ENCODE data around the gene PISD.

The PISD gene

DNA sequence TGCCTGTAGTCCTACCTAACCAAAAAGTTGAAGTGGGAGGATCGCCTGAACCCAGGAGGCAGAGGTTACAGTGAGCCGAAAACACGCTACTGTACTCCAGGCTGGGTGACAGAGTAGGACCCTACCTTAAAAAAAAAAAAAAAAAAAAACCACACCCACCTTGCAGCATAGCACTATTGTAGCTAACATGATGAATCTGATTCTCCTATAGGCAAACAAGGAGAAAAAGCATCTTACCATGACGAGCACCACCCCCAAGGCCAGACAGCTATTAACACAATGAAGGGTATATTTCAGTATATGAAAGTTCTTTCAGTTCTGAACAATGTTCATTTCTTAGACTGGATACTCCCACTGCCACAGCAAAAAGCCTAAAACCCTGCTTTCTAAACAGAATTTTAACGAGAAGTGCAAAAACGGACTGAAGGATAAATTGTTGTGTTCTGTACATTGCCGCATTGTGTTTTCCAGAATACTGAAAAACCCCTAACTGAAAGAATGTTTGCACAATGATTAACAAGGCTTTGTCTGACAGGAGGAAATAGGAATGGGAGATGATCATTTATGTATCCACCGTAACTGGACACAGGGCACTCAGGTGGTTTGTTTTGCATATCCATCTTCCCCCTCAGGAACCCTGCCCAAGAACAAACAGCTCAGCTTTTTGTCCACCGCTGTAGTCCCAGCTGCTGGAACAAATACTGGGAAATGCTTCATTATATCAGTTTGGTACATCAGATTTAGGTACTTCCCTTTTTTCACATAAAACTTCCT lies 8.9 kb downstream of the PISD start:
- TF ChIP-seq CTCF (IDR thresholded peaks at IDR 0.05; ENCODE audit: poor library complexity, severe bottlenecking): no peak
- Histone ChIP-seq H3K27me3 (ENCODE audit: insufficient read depth, poor library complexity, severe bottlenecking) (no peaks in the 10 kb centered on the region), H3K9me3 (ENCODE audit: severe bottlenecking) (no peaks in the 10 kb centered on the region), H3K27ac (ENCODE audit: poor library complexity, severe bottlenecking) (peak overlapping the region; percentile 88), H3K4me1 (ENCODE audit: insufficient read depth, poor library complexity, severe bottlenecking) (peaks cover 59% of the 10 kb centered on the region), H3K36me3 (ENCODE audit: low read depth) (peaks cover 28% of the 10 kb centered on the region), H3K4me3 (ENCODE audit: severe bottlenecking) (no peak overlapping the region)
- DNase-seq (ENCODE audit: low spot score) (no peak), ATAC-seq (ENCODE audit: low read depth) (peak; percentile 78)

DNA sequence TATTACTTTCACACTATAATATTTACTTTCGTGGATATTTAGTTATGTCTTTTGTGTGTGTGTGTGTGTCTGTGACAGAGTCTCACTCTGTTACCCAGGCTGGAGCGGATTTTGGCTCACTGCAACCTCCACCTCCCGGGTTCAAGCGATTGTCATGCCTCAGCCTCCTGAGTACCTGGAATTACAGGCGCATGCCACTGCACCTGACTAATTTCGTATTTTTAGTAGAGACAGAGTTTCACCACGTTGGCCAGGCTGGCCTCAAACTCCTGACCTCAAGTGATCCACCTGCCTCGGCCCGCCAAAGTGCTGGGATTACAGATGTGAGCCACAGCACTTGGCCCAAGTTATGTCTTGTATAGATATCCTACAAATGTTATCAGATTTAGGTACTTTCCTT lies 9.9 kb downstream of the PISD start:
- H3K27ac ChIP-seq (ENCODE audit: poor library complexity, severe bottlenecking): peak overlapping the region; percentile 88
- no peak overlapping the region for H3K4me3 ChIP-seq (ENCODE audit: severe bottlenecking)
- peaks cover 34% of the 10 kb centered on the region for H3K36me3 ChIP-seq (ENCODE audit: low read depth)
- DNase-seq (ENCODE audit: low spot score): no peak
- no peak for TF ChIP-seq CTCF (IDR thresholded peaks at IDR 0.05; ENCODE audit: poor library complexity, severe bottlenecking)
- ATAC-seq (ENCODE audit: low read depth): no peak
- no peaks in the 10 kb centered on the region for H3K27me3 ChIP-seq (ENCODE audit: insufficient read depth, poor library complexity, severe bottlenecking)
- peaks cover 69% of the 10 kb centered on the region for H3K4me1 ChIP-seq (ENCODE audit: insufficient read depth, poor library complexity, severe bottlenecking)
- H3K9me3 ChIP-seq (ENCODE audit: severe bottlenecking): no peaks in the 10 kb centered on the region

- Histone ChIP-seq H3K9me3 (ENCODE audit: severe bottlenecking) (no peaks in the 10 kb centered on the region), H3K36me3 (ENCODE audit: low read depth) (peaks cover 35% of the 10 kb centered on the region), H3K4me1 (ENCODE audit: insufficient read depth, poor library complexity, severe bottlenecking) (peaks cover 72% of the 10 kb centered on the region), H3K4me3 (ENCODE audit: severe bottlenecking) (no peak overlapping the region), H3K27ac (ENCODE audit: poor library complexity, severe bottlenecking) (peak overlapping the region; percentile 88), H3K27me3 (ENCODE audit: insufficient read depth, poor library complexity, severe bottlenecking) (no peaks in the 10 kb centered on the region)
- no peak for ATAC-seq (ENCODE audit: low read depth)
- DNase-seq (ENCODE audit: low spot score): no peak
- no peak for TF ChIP-seq CTCF (IDR thresholded peaks at IDR 0.05; ENCODE audit: poor library complexity, severe bottlenecking)
Measured at GRCh38 chr22:31651664-31652063, 10.4 kb downstream of the PISD start.

- no peak for DNase-seq (ENCODE audit: low spot score)
- Histone ChIP-seq H3K4me3 (ENCODE audit: severe bottlenecking) (no peak overlapping the region), H3K27me3 (ENCODE audit: insufficient read depth, poor library complexity, severe bottlenecking) (no peaks in the 10 kb centered on the region), H3K9me3 (ENCODE audit: severe bottlenecking) (no peaks in the 10 kb centered on the region), H3K4me1 (ENCODE audit: insufficient read depth, poor library complexity, severe bottlenecking) (peaks cover 80% of the 10 kb centered on the region), H3K27ac (ENCODE audit: poor library complexity, severe bottlenecking) (peak overlapping the region; percentile 88), H3K36me3 (ENCODE audit: low read depth) (peaks cover 44% of the 10 kb centered on the region)
- ATAC-seq (ENCODE audit: low read depth): 0 out of 3 replicates have a peak, but pooled peaks have one; percentile 26
- no peak for TF ChIP-seq CTCF (IDR thresholded peaks at IDR 0.05; ENCODE audit: poor library complexity, severe bottlenecking)
Measured at GRCh38 chr22:31650391-31650790, 11.6 kb downstream of the PISD start.
